ENCODE data around the gene HUS1. TPM values are rescaled to one million over a fixed set of nuclear protein-coding genes. Genes with fewer than 3 reads are reported as not detected.

HUS1 gene
- total and polyA plus RNA-seq, 2 of the 13 experiments (the other 11 are each of a cell fraction or from before 2014, with no cell fraction given), result 14.8 to 16.9 TPM

- ATAC-seq (no peak), FAIRE-seq (no peak), DNase-seq (ENCODE audit: low spot score) (no peak)
- in situ Hi-C loops (cut with HindIII; ENCODE audit: extremely low pct_ligation_motif_present, low pct_unique_long_range_greater_than_20kb), result no loop called here
- H4K20me1 ChIP-seq (ENCODE audit: insufficient read depth, low read length), result no peaks in the 10 kb centered on the region
- no peak overlapping the region for H3K4me2 ChIP-seq (ENCODE audit: low read depth, low read length)
- H3K4me1 ChIP-seq (ENCODE audit: insufficient read depth, low read length), result no peaks in the 10 kb centered on the region
- intact Hi-C loops (cut with micrococcal nuclease; ENCODE audit: unreplicated experiment), result no loop called here
- WGBS (ENCODE audit: low lambda C conversion rate), result 35% methylated on average over 14 of the region's 18 CpGs
- no peak overlapping the region for H3K4me3 ChIP-seq (replicated peaks in 1 of 3; ENCODE audit: insufficient read depth in 1 of 3, low read depth in 2 of 3, low read length in 3 of 3)
- H3K79me2 ChIP-seq (ENCODE audit: insufficient read depth, low read length), result no peaks in the 10 kb centered on the region
- no peaks in the 10 kb centered on the region for H3K36me3 ChIP-seq (replicated peaks in 1 of 2; ENCODE audit: control insufficient read depth in 1 of 2, insufficient read depth in 2 of 2, low read length in 2 of 2)
- H3K27ac ChIP-seq (ENCODE audit: extremely low read length, insufficient read depth, low read length), result no peak overlapping the region
- no peaks in the 10 kb centered on the region; a peak in 1 of 5 replicates for H3K27me3 ChIP-seq (ENCODE audit: control insufficient read depth in 1 of 2, insufficient read depth in 2 of 2, low read length in 2 of 2)
- CTCF ChIA-PET (ENCODE audit: low intra/inter-chr PET ratio, low total read pairs), result no interaction called here
- H3K9ac ChIP-seq (ENCODE audit: insufficient read depth, low read depth, low read length), result no peak overlapping the region
- POLR2A ChIA-PET, result no interaction called here
- no peaks in the 10 kb centered on the region for H3K9me3 ChIP-seq (ENCODE audit: low read length)
- H2AFZ ChIP-seq (ENCODE audit: low read length), result no peak overlapping the region
- no TSS peak for BruUV-seq (replicated peaks)
- no peak for TF ChIP-seq THYN1 (CRISPR knock-in tag; IDR thresholded peaks at IDR 0.05; ENCODE audit: borderline replicate concordance, low read depth)
- no peak for TF ChIP-seq ZNF12 (CRISPR knock-in tag; IDR thresholded peaks at IDR 0.05)
- TF ChIP-seq ZNF552 (CRISPR knock-in tag; IDR thresholded peaks at IDR 0.05; ENCODE audit: borderline replicate concordance), result no peak
- TF ChIP-seq ZNF766 (CRISPR knock-in tag; IDR thresholded peaks at IDR 0.05; ENCODE audit: borderline replicate concordance), result no peak
- no peak for TF ChIP-seq ZBTB40 (IDR thresholded peaks at IDR 0.05)
- TF ChIP-seq ZBTB40 (CRISPR knock-in tag; IDR thresholded peaks at IDR 0.05), result no peak
- no peak for TF ChIP-seq ARID2 (CRISPR knock-in tag; IDR thresholded peaks at IDR 0.05; ENCODE audit: borderline replicate concordance)
- TF ChIP-seq ARNTL (CRISPR knock-in tag; IDR thresholded peaks at IDR 0.05), result no peak
- no peak for TF ChIP-seq KMT2B (CRISPR knock-in tag; IDR thresholded peaks at IDR 0.05)
- no peak for TF ChIP-seq ZFP37 (CRISPR knock-in tag; IDR thresholded peaks at IDR 0.05; ENCODE audit: borderline replicate concordance)
- TF ChIP-seq EP300 (IDR thresholded peaks at IDR 0.05; ENCODE audit: low read depth in 2 of 2, low read length in 2 of 2), result no peak
- TF ChIP-seq EP300 (CRISPR knock-in tag; IDR thresholded peaks at IDR 0.05; ENCODE audit: borderline replicate concordance), result no peak
- TF ChIP-seq ELF1 (CRISPR knock-in tag; IDR thresholded peaks at IDR 0.05), result no peak
Observed at GRCh38 chr7:47931005-47932004, 48.1 kb downstream of the HUS1 start.
